ENCODE data around the gene GPR27.

GRCh38 chr3:71732637-71733036, 21.0 kb upstream of the GPR27 start:
- TF ChIP-seq CTCF (IDR thresholded peaks at IDR 0.05) (no peak), POLR2A (IDR thresholded peaks at IDR 0.05) (no peak)
